ENCODE data around the gene SLC14A1. TPM values are rescaled to one million over a fixed set of nuclear protein-coding genes. Genes with fewer than 3 reads are reported as not detected.

SLC14A1 gene
- total and polyA plus RNA-seq, 2 of the 13 experiments (the other 11 are each of a cell fraction or from before 2014, with no cell fraction given): not detected

DNA sequence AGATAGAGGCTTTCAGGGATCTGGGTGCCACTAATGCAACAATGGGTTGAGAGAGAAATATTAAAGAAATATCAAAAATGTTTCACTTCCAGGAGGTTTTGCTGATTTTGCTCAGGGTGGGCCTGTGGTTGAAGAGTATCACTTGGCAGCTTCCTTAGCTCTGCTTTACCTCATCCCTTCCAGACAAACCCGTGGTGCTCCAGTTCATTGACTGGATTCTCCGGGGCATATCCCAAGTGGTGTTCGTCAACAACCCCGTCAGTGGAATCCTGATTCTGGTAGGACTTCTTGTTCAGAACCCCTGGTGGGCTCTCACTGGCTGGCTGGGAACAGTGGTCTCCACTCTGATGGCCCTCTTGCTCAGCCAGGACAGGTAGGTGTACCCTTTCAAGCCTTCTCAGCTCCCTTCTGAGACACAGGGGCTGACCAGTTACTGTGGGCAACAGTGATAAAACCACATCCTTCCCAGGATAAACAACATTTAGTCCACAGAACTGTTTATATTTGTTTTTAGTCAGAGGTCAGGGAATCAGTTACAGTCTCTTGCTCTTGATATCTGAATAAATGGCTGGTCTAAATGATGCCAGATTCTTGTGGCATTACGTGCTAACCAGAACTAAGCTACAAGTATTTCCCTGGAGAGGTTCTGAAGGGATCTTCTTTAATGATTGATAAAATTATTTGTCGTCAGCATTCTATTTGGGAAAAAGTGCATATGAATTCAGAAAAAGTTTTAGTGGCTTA is 7.0 kb downstream of the SLC14A1 start:
- no TSS peak for BruUV-seq (replicated peaks)
- ATAC-seq (no peak), DNase-seq (ENCODE audit: low spot score) (no peak), FAIRE-seq (no peak)
- H3K27ac ChIP-seq (ENCODE audit: extremely low read length, insufficient read depth, low read length): no peak overlapping the region
- intact Hi-C loops (cut with micrococcal nuclease; ENCODE audit: unreplicated experiment) (no loop called here), in situ Hi-C loops (cut with HindIII; ENCODE audit: extremely low pct_ligation_motif_present, low pct_unique_long_range_greater_than_20kb) (no loop called here)
- no peaks in the 10 kb centered on the region for H3K79me2 ChIP-seq (ENCODE audit: insufficient read depth, low read length)
- no peaks in the 10 kb centered on the region for H4K20me1 ChIP-seq (ENCODE audit: insufficient read depth, low read length)
- H3K9me3 ChIP-seq (ENCODE audit: low read length): no peaks in the 10 kb centered on the region
- POLR2A ChIA-PET: no interaction called here
- TF ChIP-seq ZNF660 (CRISPR knock-in tag; IDR thresholded peaks at IDR 0.05; ENCODE audit: borderline replicate concordance, low read depth) (no peak), NFYC (CRISPR knock-in tag; IDR thresholded peaks at IDR 0.05) (no peak), BORCS8-MEF2B (CRISPR knock-in tag; IDR thresholded peaks at IDR 0.05) (no peak), SP140L (CRISPR knock-in tag; IDR thresholded peaks at IDR 0.05; ENCODE audit: borderline replicate concordance) (no peak), ZNF589 (CRISPR knock-in tag; conservative IDR thresholded peaks at IDR 0.05) (no peak), JUND (CRISPR knock-in tag; IDR thresholded peaks at IDR 0.05) (no peak), DNMT3B (CRISPR knock-in tag; conservative IDR thresholded peaks at IDR 0.05) (no peak), EHMT2 (IDR thresholded peaks at IDR 0.05; ENCODE audit: borderline replicate concordance, low read depth, low read length) (no peak)
- no peaks in the 10 kb centered on the region for H3K4me1 ChIP-seq (ENCODE audit: insufficient read depth, low read length)
- H3K9ac ChIP-seq (ENCODE audit: insufficient read depth, low read depth, low read length): no peak overlapping the region
- no peaks in the 10 kb centered on the region for H3K36me3 ChIP-seq (replicated peaks in 1 of 2; ENCODE audit: control insufficient read depth in 1 of 2, insufficient read depth in 2 of 2, low read length in 2 of 2)
- WGBS (ENCODE audit: low lambda C conversion rate): 25% methylated on average over 4 of the region's 6 CpGs
- no peak overlapping the region for H3K4me3 ChIP-seq (replicated peaks in 1 of 3; ENCODE audit: insufficient read depth in 1 of 3, low read depth in 2 of 3, low read length in 3 of 3)
- CTCF ChIA-PET (ENCODE audit: low intra/inter-chr PET ratio, low total read pairs): no interaction called here
- no peaks in the 10 kb centered on the region; a peak in 1 of 5 replicates for H3K27me3 ChIP-seq (ENCODE audit: control insufficient read depth in 1 of 2, insufficient read depth in 2 of 2, low read length in 2 of 2)
- no peak overlapping the region for H3K4me2 ChIP-seq (ENCODE audit: low read depth, low read length)
- H2AFZ ChIP-seq (ENCODE audit: low read length): no peak overlapping the region

DNA sequence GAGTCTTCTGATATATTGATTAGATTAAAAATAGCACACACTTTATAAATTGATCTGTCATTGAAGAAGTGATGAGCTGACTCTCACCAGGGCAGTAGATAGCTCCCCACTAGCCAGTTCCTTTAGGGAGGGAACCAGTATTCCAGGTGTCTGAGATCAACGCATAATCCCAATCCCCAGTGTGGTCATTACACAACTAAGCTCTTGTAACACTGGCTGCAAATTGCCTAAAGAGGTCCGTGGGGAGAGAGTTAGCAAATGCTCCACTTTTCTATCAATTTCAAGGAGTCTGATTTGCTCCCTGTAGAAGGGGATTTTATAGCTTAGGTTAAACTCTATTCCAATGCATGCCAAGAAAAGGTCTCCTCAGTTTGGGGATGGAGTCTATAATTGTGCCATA is 7.7 kb downstream of the SLC14A1 start:
- no TSS peak for BruUV-seq (replicated peaks)
- ChIA-PET POLR2A (no interaction called here), CTCF (ENCODE audit: low intra/inter-chr PET ratio, low total read pairs) (no interaction called here)
- no peaks in the 10 kb centered on the region for H3K9me3 ChIP-seq (ENCODE audit: low read length)
- H4K20me1 ChIP-seq (ENCODE audit: insufficient read depth, low read length): no peaks in the 10 kb centered on the region
- H3K27ac ChIP-seq (ENCODE audit: extremely low read length, insufficient read depth, low read length): no peak overlapping the region
- ATAC-seq: no peak
- H3K4me1 ChIP-seq (ENCODE audit: insufficient read depth, low read length): no peaks in the 10 kb centered on the region
- in situ Hi-C loops (cut with HindIII; ENCODE audit: extremely low pct_ligation_motif_present, low pct_unique_long_range_greater_than_20kb): no loop called here
- intact Hi-C loops (cut with micrococcal nuclease; ENCODE audit: unreplicated experiment): no loop called here
- FAIRE-seq: no peak
- no peaks in the 10 kb centered on the region; a peak in 1 of 5 replicates for H3K27me3 ChIP-seq (ENCODE audit: control insufficient read depth in 1 of 2, insufficient read depth in 2 of 2, low read length in 2 of 2)
- H3K79me2 ChIP-seq (ENCODE audit: insufficient read depth, low read length): no peaks in the 10 kb centered on the region
- H3K4me3 ChIP-seq (replicated peaks in 1 of 3; ENCODE audit: insufficient read depth in 1 of 3, low read depth in 2 of 3, low read length in 3 of 3): no peak overlapping the region
- H3K4me2 ChIP-seq (ENCODE audit: low read depth, low read length): no peak overlapping the region
- no peak overlapping the region for H2AFZ ChIP-seq (ENCODE audit: low read length)
- no peak overlapping the region for H3K9ac ChIP-seq (ENCODE audit: insufficient read depth, low read depth, low read length)
- DNase-seq (ENCODE audit: low spot score): no peak
- H3K36me3 ChIP-seq (replicated peaks in 1 of 2; ENCODE audit: control insufficient read depth in 1 of 2, insufficient read depth in 2 of 2, low read length in 2 of 2): no peaks in the 10 kb centered on the region
- 0% methylated on average over 2 of the region's 2 CpGs for WGBS (ENCODE audit: low lambda C conversion rate)
- no peak for TF ChIP-seq ZNF552 (CRISPR knock-in tag; IDR thresholded peaks at IDR 0.05; ENCODE audit: borderline replicate concordance)
- TF ChIP-seq REXO4 (CRISPR knock-in tag; IDR thresholded peaks at IDR 0.05; ENCODE audit: borderline replicate concordance): no peak
- TF ChIP-seq, protein P1, sequence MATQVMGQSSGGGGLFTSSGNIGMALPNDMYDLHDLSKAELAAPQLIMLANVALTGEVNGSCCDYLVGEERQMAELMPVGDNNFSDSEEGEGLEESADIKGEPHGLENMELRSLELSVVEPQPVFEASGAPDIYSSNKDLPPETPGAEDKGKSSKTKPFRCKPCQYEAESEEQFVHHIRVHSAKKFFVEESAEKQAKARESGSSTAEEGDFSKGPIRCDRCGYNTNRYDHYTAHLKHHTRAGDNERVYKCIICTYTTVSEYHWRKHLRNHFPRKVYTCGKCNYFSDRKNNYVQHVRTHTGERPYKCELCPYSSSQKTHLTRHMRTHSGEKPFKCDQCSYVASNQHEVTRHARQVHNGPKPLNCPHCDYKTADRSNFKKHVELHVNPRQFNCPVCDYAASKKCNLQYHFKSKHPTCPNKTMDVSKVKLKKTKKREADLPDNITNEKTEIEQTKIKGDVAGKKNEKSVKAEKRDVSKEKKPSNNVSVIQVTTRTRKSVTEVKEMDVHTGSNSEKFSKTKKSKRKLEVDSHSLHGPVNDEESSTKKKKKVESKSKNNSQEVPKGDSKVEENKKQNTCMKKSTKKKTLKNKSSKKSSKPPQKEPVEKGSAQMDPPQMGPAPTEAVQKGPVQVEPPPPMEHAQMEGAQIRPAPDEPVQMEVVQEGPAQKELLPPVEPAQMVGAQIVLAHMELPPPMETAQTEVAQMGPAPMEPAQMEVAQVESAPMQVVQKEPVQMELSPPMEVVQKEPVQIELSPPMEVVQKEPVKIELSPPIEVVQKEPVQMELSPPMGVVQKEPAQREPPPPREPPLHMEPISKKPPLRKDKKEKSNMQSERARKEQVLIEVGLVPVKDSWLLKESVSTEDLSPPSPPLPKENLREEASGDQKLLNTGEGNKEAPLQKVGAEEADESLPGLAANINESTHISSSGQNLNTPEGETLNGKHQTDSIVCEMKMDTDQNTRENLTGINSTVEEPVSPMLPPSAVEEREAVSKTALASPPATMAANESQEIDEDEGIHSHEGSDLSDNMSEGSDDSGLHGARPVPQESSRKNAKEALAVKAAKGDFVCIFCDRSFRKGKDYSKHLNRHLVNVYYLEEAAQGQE (IDR thresholded peaks at IDR 0.05; ENCODE audit: borderline replicate concordance in 1 of 2, low read depth in 1 of 2, low read length in 2 of 2): no peak
- TF ChIP-seq, protein P2, sequence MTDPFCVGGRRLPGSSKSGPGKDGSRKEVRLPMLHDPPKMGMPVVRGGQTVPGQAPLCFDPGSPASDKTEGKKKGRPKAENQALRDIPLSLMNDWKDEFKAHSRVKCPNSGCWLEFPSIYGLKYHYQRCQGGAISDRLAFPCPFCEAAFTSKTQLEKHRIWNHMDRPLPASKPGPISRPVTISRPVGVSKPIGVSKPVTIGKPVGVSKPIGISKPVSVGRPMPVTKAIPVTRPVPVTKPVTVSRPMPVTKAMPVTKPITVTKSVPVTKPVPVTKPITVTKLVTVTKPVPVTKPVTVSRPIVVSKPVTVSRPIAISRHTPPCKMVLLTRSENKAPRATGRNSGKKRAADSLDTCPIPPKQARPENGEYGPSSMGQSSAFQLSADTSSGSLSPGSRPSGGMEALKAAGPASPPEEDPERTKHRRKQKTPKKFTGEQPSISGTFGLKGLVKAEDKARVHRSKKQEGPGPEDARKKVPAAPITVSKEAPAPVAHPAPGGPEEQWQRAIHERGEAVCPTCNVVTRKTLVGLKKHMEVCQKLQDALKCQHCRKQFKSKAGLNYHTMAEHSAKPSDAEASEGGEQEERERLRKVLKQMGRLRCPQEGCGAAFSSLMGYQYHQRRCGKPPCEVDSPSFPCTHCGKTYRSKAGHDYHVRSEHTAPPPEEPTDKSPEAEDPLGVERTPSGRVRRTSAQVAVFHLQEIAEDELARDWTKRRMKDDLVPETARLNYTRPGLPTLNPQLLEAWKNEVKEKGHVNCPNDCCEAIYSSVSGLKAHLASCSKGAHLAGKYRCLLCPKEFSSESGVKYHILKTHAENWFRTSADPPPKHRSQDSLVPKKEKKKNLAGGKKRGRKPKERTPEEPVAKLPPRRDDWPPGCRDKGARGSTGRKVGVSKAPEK (CRISPR knock-in tag; IDR thresholded peaks at IDR 0.05; ENCODE audit: borderline replicate concordance): no peak

All from HepG2 (cell line).